HepG2 (cell line): ENCODE data around the gene PELO. TPM values are rescaled to one million over a fixed set of nuclear protein-coding genes. Genes with fewer than 3 reads are reported as not detected.

Source experiments
- EP300 ChIP-seq, 3 experiments: sonication (generic) in 1 of 3; formaldehyde crosslinking in 1 of 3; IDR thresholded peaks; 2 replicates each; pipeline versions ENCODE4 v1.5.1 to v1.6.1; 2011 to 2020; ENCODE audit warnings: low read depth in 2 of 3, low read length in 2 of 3, borderline replicate concordance in 1 of 3, improper control_type of control experiment in 1 of 3, mild to moderate bottlenecking in 1 of 3, missing genetic modification reagents in 1 of 3, moderate library complexity in 1 of 3
- FOXM1 ChIP-seq: sonication (generic); formaldehyde crosslinking; IDR thresholded peaks from 2 replicates; pipeline ENCODE4 v1.5.0; 2020; ENCODE audit warnings: missing genetic modification reagents
- IRF2 ChIP-seq: IDR thresholded peaks from 2 replicates; pipeline ENCODE4 v1.6.1; 2018; ENCODE audit warnings: missing genetic modification reagents, missing compliant biosample characterization
- KDM1A ChIP-seq: IDR thresholded peaks from 2 replicates; pipeline ENCODE4 v1.6.1; 2016; ENCODE audit warnings: missing compliant biosample characterization
- NAIF1 ChIP-seq: sonication (generic); formaldehyde crosslinking; IDR thresholded peaks from 2 replicates; pipeline ENCODE4 v1.5.0; 2020; ENCODE audit warnings: mild to moderate bottlenecking, missing genetic modification reagents, borderline replicate concordance
- NFYC ChIP-seq: IDR thresholded peaks from 2 replicates; pipeline ENCODE4 v1.6.1; 2016; ENCODE audit warnings: missing genetic modification reagents, missing compliant biosample characterization
- SOX13 ChIP-seq, 3 experiments: fragments of 450-650 bp in 1 of 3; sonication (generic) in 1 of 3; formaldehyde crosslinking in 1 of 3; IDR thresholded peaks in 2 of 3; conservative IDR thresholded peaks in 1 of 3; 2 replicates each; pipeline versions ENCODE4 v1.5.0 to v1.6.1; 2016 to 2020; ENCODE audit warnings: antibody characterized with exemption in 1 of 3, mild to moderate bottlenecking in 1 of 3, missing compliant biosample characterization in 1 of 3, missing genetic modification reagents in 1 of 3, moderate library complexity in 1 of 3
- TP53 ChIP-seq: sonication (generic); formaldehyde crosslinking; conservative IDR thresholded peaks from 2 replicates; pipeline ENCODE4 v1.4.0; 2020; ENCODE audit warnings: missing genetic modification reagents
- ZMAT3 ChIP-seq: sonication (generic); formaldehyde crosslinking; conservative IDR thresholded peaks from 2 replicates; pipeline ENCODE4 v1.7.0; 2021; ENCODE audit warnings: missing genetic modification reagents
- ZMYM4 ChIP-seq: sonication (generic); formaldehyde crosslinking; IDR thresholded peaks from 2 replicates; pipeline ENCODE4 v1.8.1; 2023; ENCODE audit warnings: mild to moderate bottlenecking, missing genetic modification reagents
- ZNF652 ChIP-seq: IDR thresholded peaks from 2 replicates; pipeline ENCODE4 v1.6.1; 2016; ENCODE audit warnings: low read depth, borderline replicate concordance
- ZSCAN31 ChIP-seq: sonication (generic); formaldehyde crosslinking; IDR thresholded peaks from 2 replicates; pipeline ENCODE4 v1.5.0; 2020; ENCODE audit warnings: low read depth, mild to moderate bottlenecking, missing genetic modification reagents
- polyA plus RNA-seq, 8 experiments: library from polyadenylated mRNA; depleted of rRNA in 3 of 8; stranded (reverse) in 7 of 8; unstranded in 1 of 8; fragments of >200 nt; fragmentation: Illumina TruSeq in 4 of 8; extraction: Trizol in 4 of 8; gene quantifications; 2 replicates each; pipeline versions ENCODE4 v1.2.1 to v1.2.3, GENCODE V29; 2011 to 2016; ENCODE audit warnings: low read depth in 4 of 8, missing spikeins in 1 of 8, mixed read lengths in 1 of 8; ENCODE audit not compliant: insufficient read depth in 1 of 8
- total RNA-seq, 5 experiments: library from RNA; depleted of rRNA; stranded (reverse); fragments of >200 nt; fragmentation: Illumina TruSeq; extraction: Trizol; gene quantifications; 2 replicates each; pipeline ENCODE4 v1.2.3, GENCODE V29; 2016; ENCODE audit warnings: low read depth in 1 of 5
- TF ChIP-seq, protein P1 (sequence below): sonication (generic); formaldehyde crosslinking; IDR thresholded peaks from 2 replicates; pipeline ENCODE4 v1.5.0; 2020; ENCODE audit warnings: mild to moderate bottlenecking, missing genetic modification reagents, moderate library complexity
- TF ChIP-seq, protein P2 (sequence below): sonication (generic); formaldehyde crosslinking; IDR thresholded peaks from 2 replicates; pipeline ENCODE4 v1.4.0; 2020; ENCODE audit warnings: low read depth, missing genetic modification reagents
- TF ChIP-seq, protein P3 (sequence below): sonication (generic); formaldehyde crosslinking; IDR thresholded peaks from 2 replicates; pipeline ENCODE4 v1.5.0; 2020; ENCODE audit warnings: mild to moderate bottlenecking, missing genetic modification reagents
- TF ChIP-seq, protein P4 (sequence below): sonication (generic); formaldehyde crosslinking; IDR thresholded peaks from 2 replicates; pipeline ENCODE4 v1.5.0; 2020; ENCODE audit warnings: mild to moderate bottlenecking, missing genetic modification reagents
- TF ChIP-seq, protein P5 (sequence below): sonication (generic); formaldehyde crosslinking; IDR thresholded peaks from 2 replicates; pipeline ENCODE4 v1.8.0; 2022; ENCODE audit warnings: mild to moderate bottlenecking, missing genetic modification reagents, borderline replicate concordance

PELO gene
- total and polyA plus RNA-seq, 2 of the 13 experiments (the other 11 are each of a cell fraction or from before 2014, with no cell fraction given): 19.0 to 23.9 TPM

DNA sequence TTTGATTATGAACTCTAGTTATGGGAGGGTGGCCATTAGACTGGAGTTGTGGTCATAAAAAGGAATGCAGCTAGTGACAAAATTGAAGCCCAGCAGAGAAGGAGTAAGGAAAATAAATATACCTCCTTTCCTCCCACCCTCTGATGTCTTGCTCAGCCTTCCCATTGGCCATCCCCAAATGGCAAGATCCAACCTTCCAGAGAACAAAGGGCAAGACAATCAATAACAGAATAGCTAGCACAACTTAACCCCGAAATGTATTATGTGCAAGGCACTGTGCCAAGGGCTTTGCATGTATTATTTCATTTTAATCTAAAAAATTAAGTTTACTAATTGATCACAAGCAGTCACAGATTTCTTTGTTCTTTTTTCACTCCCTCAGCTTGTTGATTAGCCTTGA, 3.6 kb downstream of the PELO start (continued):
- TF ChIP-seq KDM1A (no peak), EP300 (IDR thresholded peaks at IDR 0.05; ENCODE audit: low read depth in 2 of 2, low read length in 2 of 2) (0 out of 4 replicates have a peak, but pooled peaks of 1 of the 2 experiments have one; percentile 14), EP300 (CRISPR knock-in tag; IDR thresholded peaks at IDR 0.05; ENCODE audit: borderline replicate concordance) (no peak), ZSCAN31 (no peak), ZMAT3 (CRISPR knock-in tag) (no peak), SOX13 (IDR thresholded peaks at IDR 0.05) (no peak), SOX13 (CRISPR knock-in tag; conservative IDR thresholded peaks at IDR 0.05 in 1 of 2, IDR thresholded peaks at IDR 0.05 in 1 of 2) (peak in 1 of 2 experiments; percentile 71; a peak in 2 of 4 replicates), ZMYM4 (CRISPR knock-in tag) (peak; percentile 78), NFYC (CRISPR knock-in tag) (peak; percentile 44; the same call in 1 of the 2 replicates), IRF2 (no peak), FOXM1 (CRISPR knock-in tag) (no peak), NAIF1 (CRISPR knock-in tag) (no peak), ZNF652 (peak; percentile 92), TP53 (CRISPR knock-in tag) (no peak)
- TF ChIP-seq, protein P1, sequence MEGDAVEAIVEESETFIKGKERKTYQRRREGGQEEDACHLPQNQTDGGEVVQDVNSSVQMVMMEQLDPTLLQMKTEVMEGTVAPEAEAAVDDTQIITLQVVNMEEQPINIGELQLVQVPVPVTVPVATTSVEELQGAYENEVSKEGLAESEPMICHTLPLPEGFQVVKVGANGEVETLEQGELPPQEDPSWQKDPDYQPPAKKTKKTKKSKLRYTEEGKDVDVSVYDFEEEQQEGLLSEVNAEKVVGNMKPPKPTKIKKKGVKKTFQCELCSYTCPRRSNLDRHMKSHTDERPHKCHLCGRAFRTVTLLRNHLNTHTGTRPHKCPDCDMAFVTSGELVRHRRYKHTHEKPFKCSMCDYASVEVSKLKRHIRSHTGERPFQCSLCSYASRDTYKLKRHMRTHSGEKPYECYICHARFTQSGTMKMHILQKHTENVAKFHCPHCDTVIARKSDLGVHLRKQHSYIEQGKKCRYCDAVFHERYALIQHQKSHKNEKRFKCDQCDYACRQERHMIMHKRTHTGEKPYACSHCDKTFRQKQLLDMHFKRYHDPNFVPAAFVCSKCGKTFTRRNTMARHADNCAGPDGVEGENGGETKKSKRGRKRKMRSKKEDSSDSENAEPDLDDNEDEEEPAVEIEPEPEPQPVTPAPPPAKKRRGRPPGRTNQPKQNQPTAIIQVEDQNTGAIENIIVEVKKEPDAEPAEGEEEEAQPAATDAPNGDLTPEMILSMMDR (CRISPR knock-in tag): no peak
- TF ChIP-seq, protein P2, sequence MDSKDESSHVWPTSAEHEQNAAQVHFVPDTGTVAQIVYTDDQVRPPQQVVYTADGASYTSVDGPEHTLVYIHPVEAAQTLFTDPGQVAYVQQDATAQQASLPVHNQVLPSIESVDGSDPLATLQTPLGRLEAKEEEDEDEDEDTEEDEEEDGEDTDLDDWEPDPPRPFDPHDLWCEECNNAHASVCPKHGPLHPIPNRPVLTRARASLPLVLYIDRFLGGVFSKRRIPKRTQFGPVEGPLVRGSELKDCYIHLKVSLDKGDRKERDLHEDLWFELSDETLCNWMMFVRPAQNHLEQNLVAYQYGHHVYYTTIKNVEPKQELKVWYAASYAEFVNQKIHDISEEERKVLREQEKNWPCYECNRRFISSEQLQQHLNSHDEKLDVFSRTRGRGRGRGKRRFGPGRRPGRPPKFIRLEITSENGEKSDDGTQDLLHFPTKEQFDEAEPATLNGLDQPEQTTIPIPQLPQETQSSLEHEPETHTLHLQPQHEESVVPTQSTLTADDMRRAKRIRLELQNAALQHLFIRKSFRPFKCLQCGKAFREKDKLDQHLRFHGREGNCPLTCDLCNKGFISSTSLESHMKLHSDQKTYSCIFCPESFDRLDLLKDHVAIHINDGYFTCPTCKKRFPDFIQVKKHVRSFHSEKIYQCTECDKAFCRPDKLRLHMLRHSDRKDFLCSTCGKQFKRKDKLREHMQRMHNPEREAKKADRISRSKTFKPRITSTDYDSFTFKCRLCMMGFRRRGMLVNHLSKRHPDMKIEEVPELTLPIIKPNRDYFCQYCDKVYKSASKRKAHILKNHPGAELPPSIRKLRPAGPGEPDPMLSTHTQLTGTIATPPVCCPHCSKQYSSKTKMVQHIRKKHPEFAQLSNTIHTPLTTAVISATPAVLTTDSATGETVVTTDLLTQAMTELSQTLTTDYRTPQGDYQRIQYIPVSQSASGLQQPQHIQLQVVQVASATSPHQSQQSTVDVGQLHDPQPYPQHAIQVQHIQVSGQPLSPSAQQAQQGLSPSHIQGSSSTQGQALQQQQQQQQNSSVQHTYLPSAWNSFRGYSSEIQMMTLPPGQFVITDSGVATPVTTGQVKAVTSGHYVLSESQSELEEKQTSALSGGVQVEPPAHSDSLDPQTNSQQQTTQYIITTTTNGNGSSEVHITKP (CRISPR knock-in tag): 0 out of 2 replicates have a peak, but pooled peaks have one; percentile 24
- TF ChIP-seq, protein P3, sequence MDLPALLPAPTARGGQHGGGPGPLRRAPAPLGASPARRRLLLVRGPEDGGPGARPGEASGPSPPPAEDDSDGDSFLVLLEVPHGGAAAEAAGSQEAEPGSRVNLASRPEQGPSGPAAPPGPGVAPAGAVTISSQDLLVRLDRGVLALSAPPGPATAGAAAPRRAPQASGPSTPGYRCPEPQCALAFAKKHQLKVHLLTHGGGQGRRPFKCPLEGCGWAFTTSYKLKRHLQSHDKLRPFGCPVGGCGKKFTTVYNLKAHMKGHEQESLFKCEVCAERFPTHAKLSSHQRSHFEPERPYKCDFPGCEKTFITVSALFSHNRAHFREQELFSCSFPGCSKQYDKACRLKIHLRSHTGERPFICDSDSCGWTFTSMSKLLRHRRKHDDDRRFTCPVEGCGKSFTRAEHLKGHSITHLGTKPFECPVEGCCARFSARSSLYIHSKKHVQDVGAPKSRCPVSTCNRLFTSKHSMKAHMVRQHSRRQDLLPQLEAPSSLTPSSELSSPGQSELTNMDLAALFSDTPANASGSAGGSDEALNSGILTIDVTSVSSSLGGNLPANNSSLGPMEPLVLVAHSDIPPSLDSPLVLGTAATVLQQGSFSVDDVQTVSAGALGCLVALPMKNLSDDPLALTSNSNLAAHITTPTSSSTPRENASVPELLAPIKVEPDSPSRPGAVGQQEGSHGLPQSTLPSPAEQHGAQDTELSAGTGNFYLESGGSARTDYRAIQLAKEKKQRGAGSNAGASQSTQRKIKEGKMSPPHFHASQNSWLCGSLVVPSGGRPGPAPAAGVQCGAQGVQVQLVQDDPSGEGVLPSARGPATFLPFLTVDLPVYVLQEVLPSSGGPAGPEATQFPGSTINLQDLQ (CRISPR knock-in tag): no peak
- TF ChIP-seq, protein P4, sequence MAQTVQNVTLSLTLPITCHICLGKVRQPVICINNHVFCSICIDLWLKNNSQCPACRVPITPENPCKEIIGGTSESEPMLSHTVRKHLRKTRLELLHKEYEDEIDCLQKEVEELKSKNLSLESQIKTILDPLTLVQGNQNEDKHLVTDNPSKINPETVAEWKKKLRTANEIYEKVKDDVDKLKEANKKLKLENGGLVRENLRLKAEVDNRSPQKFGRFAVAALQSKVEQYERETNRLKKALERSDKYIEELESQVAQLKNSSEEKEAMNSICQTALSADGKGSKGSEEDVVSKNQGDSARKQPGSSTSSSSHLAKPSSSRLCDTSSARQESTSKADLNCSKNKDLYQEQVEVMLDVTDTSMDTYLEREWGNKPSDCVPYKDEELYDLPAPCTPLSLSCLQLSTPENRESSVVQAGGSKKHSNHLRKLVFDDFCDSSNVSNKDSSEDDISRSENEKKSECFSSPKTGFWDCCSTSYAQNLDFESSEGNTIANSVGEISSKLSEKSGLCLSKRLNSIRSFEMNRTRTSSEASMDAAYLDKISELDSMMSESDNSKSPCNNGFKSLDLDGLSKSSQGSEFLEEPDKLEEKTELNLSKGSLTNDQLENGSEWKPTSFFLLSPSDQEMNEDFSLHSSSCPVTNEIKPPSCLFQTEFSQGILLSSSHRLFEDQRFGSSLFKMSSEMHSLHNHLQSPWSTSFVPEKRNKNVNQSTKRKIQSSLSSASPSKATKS (CRISPR knock-in tag): no peak
- TF ChIP-seq, protein P5, sequence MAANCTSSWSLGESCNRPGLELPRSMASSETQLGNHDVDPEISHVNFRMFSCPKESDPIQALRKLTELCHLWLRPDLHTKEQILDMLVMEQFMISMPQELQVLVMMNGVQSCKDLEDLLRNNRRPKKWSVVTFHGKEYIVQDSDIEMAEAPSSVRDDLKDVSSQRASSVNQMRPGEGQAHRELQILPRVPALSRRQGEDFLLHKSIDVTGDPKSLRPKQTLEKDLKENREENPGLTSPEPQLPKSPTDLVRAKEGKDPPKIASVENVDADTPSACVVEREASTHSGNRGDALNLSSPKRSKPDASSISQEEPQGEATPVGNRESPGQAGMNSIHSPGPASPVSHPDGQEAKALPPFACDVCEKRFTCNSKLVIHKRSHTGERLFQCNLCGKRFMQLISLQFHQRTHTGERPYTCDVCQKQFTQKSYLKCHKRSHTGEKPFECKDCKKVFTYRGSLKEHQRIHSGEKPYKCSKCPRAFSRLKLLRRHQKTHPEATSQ (CRISPR knock-in tag): no peak
